Breast epithelium (tissue), 3 donors: ENCODE results near the gene CARD8.

Experiments used
- POLR2A ChIP-seq: fragments of 450-650 bp; IDR thresholded peaks from one replicate; pipeline ENCODE4 v1.6.1; 2016; ENCODE audit warnings: antibody characterized with exemption, mild to moderate bottlenecking, moderate library complexity
- POLR2AphosphoS5 ChIP-seq, 3 donors: sonication (generic); formaldehyde crosslinking; IDR thresholded peaks; one replicate each; pipeline ENCODE4 v1.6.1; 2017; ENCODE audit warnings: antibody characterized with exemption in 3 of 3

DNA sequence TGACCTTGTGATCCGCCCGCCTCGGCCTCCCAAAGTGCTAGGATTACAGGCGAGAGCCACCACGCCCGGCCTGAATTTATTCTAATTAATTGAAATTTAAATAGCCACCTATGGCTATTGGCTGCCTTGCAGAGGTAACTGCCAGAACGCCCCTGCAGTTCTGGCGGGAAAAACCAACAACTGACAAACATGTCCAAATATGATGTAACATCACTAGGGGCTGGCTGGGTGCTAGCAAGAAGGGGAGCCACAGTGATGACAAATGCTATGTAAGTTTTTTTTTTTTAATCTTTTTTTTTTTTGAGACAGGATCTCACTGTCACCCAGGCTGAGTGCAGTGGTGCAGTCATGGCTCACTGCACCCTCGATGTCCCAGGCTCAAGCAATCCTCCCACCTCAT lies 72.4 kb downstream of the CARD8 start:
- no peak for TF ChIP-seq POLR2A
- no peak for TF ChIP-seq POLR2AphosphoS5 (IDR thresholded peaks at IDR 0.05)
